Natural killer cell (primary cell): Measurements from ENCODE around the gene TTC28. TPM values are rescaled to one million over a fixed set of nuclear protein-coding genes. Genes with fewer than 3 reads are reported as not detected.
"Not testable (repeated sequence)": the region's sequence is repeated elsewhere in the genome, so short reads cannot be mapped to it uniquely, and the experiment has no call there.

Experiments
- ATAC-seq, 3 donors: fragments of 150-1000 bp in 2 of 3; fragments of 200-7000 bp in 1 of 3; cut with Tn5 transposase; 1 replicate in 1 of 3; 2 replicates in 2 of 3; pipeline ENCODE4 v1.10.0; 2021; ENCODE audit warnings: mild to moderate bottlenecking in 2 of 3, moderate library complexity in 2 of 3
- DNase-seq, 2 donors: peaks; one replicate each; pipeline versions ENCODE4 v3.0.0 to v3.0.0-alpha.2; 2013 to 2021; ENCODE audit warnings: mixed read lengths in 1 of 2
- H3K27ac ChIP-seq: one replicate; pipeline ENCODE4 v1.5.1; 2013; ENCODE audit warnings: mild to moderate bottlenecking, low read length
- H3K27me3 ChIP-seq: one replicate; pipeline ENCODE4 v1.6.1; 2013; ENCODE audit warnings: low read length; ENCODE audit not compliant: control insufficient read depth, insufficient read depth
- H3K36me3 ChIP-seq: one replicate; pipeline ENCODE4 v1.6.1; 2013; ENCODE audit warnings: low read length; ENCODE audit not compliant: control insufficient read depth, insufficient read depth
- H3K4me1 ChIP-seq: one replicate; pipeline ENCODE4 v1.6.1; 2013; ENCODE audit warnings: low read length; ENCODE audit not compliant: control insufficient read depth, insufficient read depth
- H3K4me3 ChIP-seq: one replicate; pipeline ENCODE4 v1.5.1; 2013; ENCODE audit warnings: low read length
- H3K9me3 ChIP-seq: one replicate; pipeline ENCODE4 v1.6.1; 2013; ENCODE audit warnings: low read length; ENCODE audit not compliant: control insufficient read depth, insufficient read depth
- H3K27ac Mint-ChIP-seq, 2 donors: one replicate each; pipeline ENCODE4 v1.8.0; 2022; ENCODE audit warnings: mild to moderate bottlenecking in 2 of 2, mixed read lengths in 2 of 2, moderate library complexity in 1 of 2
- H3K27me3 Mint-ChIP-seq, 2 donors: one replicate each; pipeline ENCODE4 v1.8.0; 2022; ENCODE audit warnings: low read depth in 2 of 2, mixed read lengths in 2 of 2
- H3K36me3 Mint-ChIP-seq: one replicate; pipeline ENCODE4 v1.8.0; 2022; ENCODE audit warnings: mixed read lengths
- H3K4me1 Mint-ChIP-seq, 2 donors: one replicate each; pipeline ENCODE4 v1.8.0; 2022; ENCODE audit warnings: mixed read lengths in 2 of 2
- H3K4me3 Mint-ChIP-seq: one replicate; pipeline ENCODE4 v1.8.0; 2022; ENCODE audit warnings: mild to moderate bottlenecking, moderate library complexity, mixed read lengths
- H3K9me3 Mint-ChIP-seq, 2 donors: one replicate each; pipeline ENCODE4 v1.8.0; 2022; ENCODE audit warnings: mixed read lengths in 2 of 2
- CTCF ChIP-seq: fragments of 200-600 bp; IDR thresholded peaks from one replicate; pipeline ENCODE4 v1.8.0; 2022; ENCODE audit warnings: antibody characterized with exemption
- WGBS: methylation state at CpG from one replicate; pipeline ENCODE4 v1.1.7; 2013; ENCODE audit warnings: missing lambda C conversion rate; ENCODE audit not compliant: insufficient coverage; 5-methylcytosine and 5-hydroxymethylcytosine counted together
- intact Hi-C: fragments of 100-400 bp; cut with micrococcal nuclease; formaldehyde crosslinking; loops from one replicate; pipeline ENCODE4 v1.14.2; 2022
- total RNA-seq, 4 donors: library from RNA; stranded (reverse); fragments of 120-200 nt in 1 of 4; gene quantifications; one replicate each; pipeline versions ENCODE4 v1.2.3 to v1.2.4, GENCODE V29; 2013 to 2022

The TTC28 gene
- total RNA-seq, 3 donors from 2014 or later (not counting 1 experiment from before 2014, with no cell fraction given) = 4.1 to 10.0 (median 8.6) TPM

- Histone ChIP-seq H3K27me3 (no peaks in the 10 kb centered on the region), H3K9me3 (no peaks in the 10 kb centered on the region), H3K27ac (no peak overlapping the region), H3K4me1 (no peaks in the 10 kb centered on the region), H3K36me3 (no peaks in the 10 kb centered on the region), H3K4me3 (no peak overlapping the region)
- ATAC-seq (no peak), DNase-seq (no peak)
- no peak for TF ChIP-seq CTCF
- no peaks in the 10 kb centered on the region for H3K9me3 Mint-ChIP-seq
- H3K36me3 Mint-ChIP-seq = no peaks in the 10 kb centered on the region
- WGBS = 90% methylated on average over 3 of the region's 3 CpGs
- intact Hi-C loops = no loop called here
- H3K4me3 Mint-ChIP-seq = no peak overlapping the region
- no peak overlapping the region for H3K27ac Mint-ChIP-seq
- H3K4me1 Mint-ChIP-seq = no peaks in the 10 kb centered on the region
- H3K27me3 Mint-ChIP-seq = peaks cover 16 to 42% of the 10 kb centered on the region in 2 donors
Observed at GRCh38 chr22:28570696-28571373, 108.8 kb downstream of the TTC28 start.

DNA sequence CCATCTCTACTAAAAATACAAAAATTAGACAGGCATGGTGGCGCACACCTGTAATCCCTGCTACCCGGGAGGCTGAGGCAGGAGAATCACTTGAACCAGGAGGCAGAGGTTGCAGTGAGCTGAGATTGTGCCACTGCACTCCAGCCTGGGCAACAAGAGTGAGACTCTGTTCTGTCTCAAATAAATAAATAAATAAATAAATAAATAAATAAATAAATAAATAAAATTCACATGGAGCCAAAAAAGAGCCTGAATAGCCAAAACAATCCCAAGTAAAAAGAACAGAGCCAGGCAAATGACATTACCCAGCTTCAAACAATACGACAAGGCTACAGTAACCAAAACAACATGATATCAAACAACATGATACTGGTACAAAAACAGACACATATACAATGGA lies 110.7 kb downstream of the TTC28 start:
- H3K27me3 ChIP-seq, H3K9me3 Mint-ChIP-seq, intact Hi-C loops, DNase-seq, H3K27ac ChIP-seq, H3K9me3 ChIP-seq, H3K4me3 Mint-ChIP-seq, H3K27ac Mint-ChIP-seq, H3K4me3 ChIP-seq, H3K36me3 ChIP-seq, H3K36me3 Mint-ChIP-seq, H3K4me1 Mint-ChIP-seq, ATAC-seq, H3K4me1 ChIP-seq: not testable (repeated sequence)
- H3K27me3 Mint-ChIP-seq = peaks cover 4 to 24% of the 10 kb centered on the region in 2 donors
- 86% methylated on average over 3 of the region's 3 CpGs for WGBS

- ATAC-seq (no peak), DNase-seq (no peak)
- Histone ChIP-seq H3K27me3 (no peaks in the 10 kb centered on the region), H3K9me3 (no peaks in the 10 kb centered on the region), H3K4me1 (no peaks in the 10 kb centered on the region), H3K36me3 (no peaks in the 10 kb centered on the region), H3K4me3 (no peak overlapping the region), H3K27ac (no peak overlapping the region)
- Mint-ChIP-seq H3K36me3 (no peaks in the 10 kb centered on the region), H3K27ac (no peak overlapping the region), H3K27me3 (peaks cover 7 to 26% of the 10 kb centered on the region in 2 donors), H3K9me3 (no peaks in the 10 kb centered on the region), H3K4me1 (no peaks in the 10 kb centered on the region), H3K4me3 (no peak overlapping the region)
- intact Hi-C loops = no loop called here
- TF ChIP-seq CTCF = no peak
Observed at GRCh38 chr22:28568099-28568498, 111.5 kb downstream of the TTC28 start.

GRCh38 chr22:28566920-28567499 lies 112.6 kb downstream of the TTC28 start:
- H3K4me1 Mint-ChIP-seq, H3K4me3 ChIP-seq, H3K9me3 Mint-ChIP-seq, H3K9me3 ChIP-seq, H3K27ac ChIP-seq, H3K36me3 Mint-ChIP-seq, H3K4me1 ChIP-seq, H3K27ac Mint-ChIP-seq, H3K4me3 Mint-ChIP-seq, H3K36me3 ChIP-seq, intact Hi-C loops, H3K27me3 ChIP-seq, DNase-seq, ATAC-seq: not testable (repeated sequence)
- WGBS = 90% methylated on average over 9 of the region's 12 CpGs
- H3K27me3 Mint-ChIP-seq = peaks cover 7 to 26% of the 10 kb centered on the region in 2 donors
